ENCODE measurements around the gene RBM39.
A peak's percentile ranks its signal among the peaks of the same experiment; 100 is the strongest.
"Not testable (repeated sequence)": the region's sequence is repeated elsewhere in the genome, so short reads cannot be mapped to it uniquely, and the experiment has no call there.

RBM39 gene

GRCh38 chr20:35724321-35725230 lies 17.5 kb downstream of the RBM39 start:
- no peak for DNase-seq

GRCh38 chr20:35723652-35724320 lies 18.3 kb downstream of the RBM39 start:
- DNase-seq = not testable (repeated sequence)

- DNase-seq = not testable (repeated sequence)
Measured at GRCh38 chr20:35723275-35723639, 18.8 kb downstream of the RBM39 start.

- DNase-seq = no peak
Measured at GRCh38 chr20:35721621-35722020, 20.4 kb downstream of the RBM39 start.

GRCh38 chr20:35721219-35721618 lies 20.8 kb downstream of the RBM39 start:
- no peak for DNase-seq

- no peak for DNase-seq
Measured at GRCh38 chr20:35720165-35721123, 21.6 kb downstream of the RBM39 start.

GRCh38 chr20:35719717-35720116 lies 22.3 kb downstream of the RBM39 start:
- no peak for DNase-seq

- DNase-seq = peak in 1 of 2 experiments; percentile 32
Measured at GRCh38 chr20:35718972-35719635, 23.0 kb downstream of the RBM39 start.

- peak in 1 of 2 experiments; percentile 29 for DNase-seq
Measured at GRCh38 chr20:35718321-35718720, 23.7 kb downstream of the RBM39 start.

GRCh38 chr20:35716330-35716729 lies 25.7 kb downstream of the RBM39 start:
- DNase-seq = no peak

GRCh38 chr20:35715652-35716051 lies 26.4 kb downstream of the RBM39 start:
- no peak for DNase-seq

GRCh38 chr20:35714127-35714526 lies 27.9 kb downstream of the RBM39 start:
- no peak for DNase-seq

- DNase-seq = not testable (repeated sequence)
Measured at GRCh38 chr20:35713120-35713519, 28.9 kb downstream of the RBM39 start.

- DNase-seq = no peak
Measured at GRCh38 chr20:35711588-35712209, 30.4 kb downstream of the RBM39 start.

GRCh38 chr20:35710884-35711587 lies 31.0 kb downstream of the RBM39 start:
- DNase-seq = no peak

GRCh38 chr20:35710039-35710438 lies 32.0 kb downstream of the RBM39 start:
- DNase-seq = no peak

GRCh38 chr20:35709259-35709658 lies 32.8 kb downstream of the RBM39 start:
- no peak for DNase-seq

- DNase-seq = no peak
Measured at GRCh38 chr20:35708502-35708901, 33.6 kb downstream of the RBM39 start.

- peak in 1 of 2 experiments; percentile 17 for DNase-seq
Measured at GRCh38 chr20:35706591-35707529, 35.2 kb downstream of the RBM39 start.

- DNase-seq = peak in 1 of 2 experiments; percentile 22
Measured at GRCh38 chr20:35705894-35706293, 36.2 kb downstream of the RBM39 start.
